ENCODE data around the gene TPPP2.

GRCh38 chr14:21072781-21073339, 42.8 kb downstream of the TPPP2 start:
- TF ChIP-seq CTCF (IDR thresholded peaks at IDR 0.05 in 8 of 11, conservative IDR thresholded peaks at IDR 0.05 in 3 of 11) (no peak), POLR2A (IDR thresholded peaks at IDR 0.05) (no peak)

Data from spleen (tissue), 7 donors.